B cell (primary cell): ENCODE measurements around the gene RDH5. TPM values are rescaled to one million over a fixed set of nuclear protein-coding genes. Genes with fewer than 3 reads are reported as not detected.

ENCODE experiments used
- ATAC-seq: fragments of 200-7000 bp; cut with Tn5 transposase; one replicate; pipeline ENCODE4 v1.10.0; 2021; ENCODE audit warnings: low read depth, mild to moderate bottlenecking, moderate number of reproducible peaks, moderate library complexity
- CTCF ChIA-PET: fragments of 350-600 bp; sonication (Branson Sonifier 250); formaldehyde crosslinking; loops from one replicate; lab custom pipeline; 2021; ENCODE audit warnings: antibody characterized with exemption, inconsistent platforms; lab: Charles Lee
- POLR2A ChIA-PET: fragments of 350-600 bp; sonication (Branson Sonifier 250); formaldehyde crosslinking; loops from one replicate; lab custom pipeline; 2021; ENCODE audit warnings: antibody characterized with exemption; lab: Charles Lee
- DNase-seq: peaks from one replicate; pipeline ENCODE4 v3.0.0; 2013
- H2AFZ ChIP-seq: 2 replicates; pipeline ENCODE4 v1.6.1; 2012; ENCODE audit warnings: mild to moderate bottlenecking, low read depth, low read length; ENCODE audit not compliant: insufficient read depth, poor library complexity, severe bottlenecking
- H3K27ac ChIP-seq, 2 donors: 1 replicate in 1 of 2; 2 replicates in 1 of 2; pipeline ENCODE4 v1.5.1; 2012 to 2013; ENCODE audit warnings: low read length in 2 of 2, mild to moderate bottlenecking in 2 of 2, moderate library complexity in 1 of 2
- H3K27me3 ChIP-seq, 4 experiments: fragments of 200-600 bp in 1 of 4; sonication (generic) in 1 of 4; replicated peaks in 1 of 4; 1 replicate in 2 of 4; 2 replicates in 2 of 4; pipeline versions ENCODE4 v1.6.1 to v1.7.0; 2013 to 2016; ENCODE audit warnings: low read length in 3 of 4, mild to moderate bottlenecking in 2 of 4, mixed read lengths in 1 of 4, moderate library complexity in 1 of 4; ENCODE audit not compliant: insufficient read depth in 4 of 4, control insufficient read depth in 3 of 4; ENCODE audit errors: control extremely low read depth in 1 of 4
- H3K36me3 ChIP-seq, 2 experiments: replicated peaks in 1 of 2; 1 replicate in 1 of 2; 2 replicates in 1 of 2; pipeline versions ENCODE4 v1.6.1 to v1.7.1; 2013; ENCODE audit warnings: low read length in 1 of 2; ENCODE audit not compliant: insufficient read depth in 2 of 2, control insufficient read depth in 1 of 2; ENCODE audit errors: control extremely low read depth in 1 of 2, extremely low read depth in 1 of 2
- H3K4me1 ChIP-seq, 2 donors: fragments of 200-600 bp in 1 of 2; sonication (generic) in 1 of 2; 1 replicate in 1 of 2; 2 replicates in 1 of 2; pipeline versions ENCODE4 v1.5.1 to v1.6.1; 2013 to 2017; ENCODE audit warnings: low read length in 2 of 2; ENCODE audit not compliant: control insufficient read depth in 2 of 2, insufficient read depth in 2 of 2
- H3K4me2 ChIP-seq: replicated peaks from 2 replicates; pipeline ENCODE3; 2012; ENCODE audit warnings: mild to moderate bottlenecking, low read depth, low read length; ENCODE audit not compliant: poor library complexity, severe bottlenecking
- H3K4me3 ChIP-seq, 5 experiments: fragments of 200-600 bp in 1 of 5; sonication (generic) in 1 of 5; 1 replicate in 3 of 5; 2 replicates in 2 of 5; pipeline versions ENCODE4 v1.5.1 to v1.7.0; 2011 to 2016; ENCODE audit warnings: low read length in 4 of 5, mild to moderate bottlenecking in 4 of 5, low read depth in 2 of 5, control low read depth in 1 of 5, moderate library complexity in 1 of 5; ENCODE audit not compliant: insufficient read depth in 1 of 5; ENCODE audit errors: control extremely low read depth in 1 of 5, extremely low read depth in 1 of 5
- H3K79me2 ChIP-seq: fragments of 200-600 bp; sonication (generic); one replicate; pipeline ENCODE4 v1.6.0; 2016; ENCODE audit warnings: low read length; ENCODE audit not compliant: control insufficient read depth, insufficient read depth
- H3K9ac ChIP-seq: fragments of 200-600 bp; sonication (generic); 2 replicates; pipeline ENCODE4 v1.6.1; 2017; ENCODE audit warnings: mild to moderate bottlenecking, low read length, moderate library complexity
- H3K9me3 ChIP-seq, 3 donors: one replicate each; pipeline versions ENCODE4 v1.6.1 to v1.7.1; 2013; ENCODE audit warnings: low read length in 2 of 3; ENCODE audit not compliant: control insufficient read depth in 2 of 3, insufficient read depth in 1 of 3; ENCODE audit errors: control extremely low read depth in 1 of 3
- H4K20me1 ChIP-seq: 2 replicates; pipeline ENCODE4 v1.6.0; 2012; ENCODE audit warnings: mild to moderate bottlenecking, low read length; ENCODE audit not compliant: insufficient read depth, control insufficient read depth, poor library complexity, severe bottlenecking
- H3K27ac Mint-ChIP-seq: one replicate; pipeline ENCODE4 v1.8.0; 2021; ENCODE audit warnings: mixed read lengths
- H3K27me3 Mint-ChIP-seq: one replicate; pipeline ENCODE4 v1.8.0; 2021; ENCODE audit warnings: mixed read lengths
- H3K4me1 Mint-ChIP-seq: one replicate; pipeline ENCODE4 v1.8.0; 2021; ENCODE audit warnings: mixed read lengths
- H3K4me3 Mint-ChIP-seq: one replicate; pipeline ENCODE4 v1.8.0; 2021; ENCODE audit warnings: mixed read lengths
- H3K9me3 Mint-ChIP-seq: one replicate; pipeline ENCODE4 v1.8.0; 2022; ENCODE audit warnings: mixed read lengths; ENCODE audit not compliant: insufficient read depth
- CTCF ChIP-seq: fragments of 200-600 bp; IDR thresholded peaks from one replicate; pipeline ENCODE4 v1.8.0; 2022; ENCODE audit warnings: antibody characterized with exemption, mild to moderate bottlenecking
- EZH2 ChIP-seq: IDR thresholded peaks from 2 replicates; pipeline ENCODE4 v1.6.1; 2012; ENCODE audit warnings: borderline replicate concordance, low read depth, mild to moderate bottlenecking, moderate library complexity, low read length; ENCODE audit not compliant: insufficient read depth, poor library complexity, severe bottlenecking
- whole genome bisulfite sequencing: methylation state at CpG from one replicate; pipeline ENCODE4 v1.1.5; 2013; ENCODE audit warnings: missing lambda C conversion rate; ENCODE audit not compliant: insufficient coverage; 5-methylcytosine and 5-hydroxymethylcytosine counted together
- intact Hi-C: fragments of 100-400 bp; cut with micrococcal nuclease; formaldehyde crosslinking; loops from one replicate; pipeline ENCODE4 v1.10.0; 2022
- polyA plus RNA-seq: library from polyadenylated mRNA; depleted of rRNA; stranded (reverse); fragments of >200 nt; gene quantifications from 2 replicates; pipeline ENCODE4 v1.2.3, GENCODE V29; 2012
- total RNA-seq, 2 donors: library from RNA; stranded (reverse); fragments of 120-200 nt in 1 of 2; gene quantifications; 1 replicate in 1 of 2; 2 replicates in 1 of 2; pipeline versions ENCODE4 v1.2.3 to v1.2.4, GENCODE V29; 2013 to 2022

The RDH5 gene
- total and polyA plus RNA-seq, 2 donors (not counting 1 experiment from before 2014, with no cell fraction given) = 32.6 to 37.8 TPM

GRCh38 chr12:55694651-55695050, 25.5 kb upstream of the RDH5 start:
- no peaks in the 10 kb centered on the region for H3K79me2 ChIP-seq
- TF ChIP-seq EZH2 (no peak), CTCF (no peak)
- H3K4me2 ChIP-seq = no peak overlapping the region
- WGBS = 90% methylated on average over 3 of the region's 4 CpGs
- H3K27me3 Mint-ChIP-seq = no peaks in the 10 kb centered on the region
- H3K4me1 ChIP-seq = no peaks in the 10 kb centered on the region
- no peak overlapping the region for H3K4me3 ChIP-seq
- no peak overlapping the region for H3K9ac ChIP-seq
- H3K4me3 Mint-ChIP-seq = no peak overlapping the region
- no peak overlapping the region for H3K27ac ChIP-seq
- ChIA-PET POLR2A (no interaction called here), CTCF (interaction anchor here (1.4 kb wide), 1 partner anchor 12 kb away, joined by 4 read pairs; no protein-coding TSS in a partner anchor)
- H3K9me3 ChIP-seq = no peaks in the 10 kb centered on the region
- DNase-seq = no peak
- no peak overlapping the region for H3K27ac Mint-ChIP-seq
- no peaks in the 10 kb centered on the region for H3K36me3 ChIP-seq
- ATAC-seq = no peak
- intact Hi-C loops = no loop called here
- peaks cover 0 to 3% (median 0%) of the 10 kb centered on the region in 4 experiments for H3K27me3 ChIP-seq
- no peaks in the 10 kb centered on the region for H3K9me3 Mint-ChIP-seq
- no peaks in the 10 kb centered on the region for H3K4me1 Mint-ChIP-seq
- H4K20me1 ChIP-seq = no peaks in the 10 kb centered on the region
- no peak overlapping the region for H2AFZ ChIP-seq

GRCh38 chr12:55695349-55695748, 24.8 kb upstream of the RDH5 start:
- intact Hi-C loops = no loop called here
- H3K4me1 Mint-ChIP-seq = no peaks in the 10 kb centered on the region
- Histone ChIP-seq H4K20me1 (no peaks in the 10 kb centered on the region), H3K36me3 (no peaks in the 10 kb centered on the region), H3K27me3 (peaks cover 0 to 3% (median 0%) of the 10 kb centered on the region in 4 experiments), H3K4me3 (no peak overlapping the region), H3K4me2 (no peak overlapping the region), H3K4me1 (no peaks in the 10 kb centered on the region), H3K9ac (no peak overlapping the region), H3K9me3 (no peaks in the 10 kb centered on the region), H2AFZ (no peak overlapping the region), H3K27ac (no peak overlapping the region), H3K79me2 (no peaks in the 10 kb centered on the region)
- no peak overlapping the region for H3K27ac Mint-ChIP-seq
- DNase-seq (no peak), ATAC-seq (no peak)
- H3K9me3 Mint-ChIP-seq = no peaks in the 10 kb centered on the region
- WGBS = 100% methylated on average over 1 of the region's 7 CpGs
- H3K27me3 Mint-ChIP-seq = no peaks in the 10 kb centered on the region
- POLR2A ChIA-PET = no interaction called here
- CTCF ChIA-PET = no interaction called here
- TF ChIP-seq CTCF = no peak
- no peak for TF ChIP-seq EZH2
- no peak overlapping the region for H3K4me3 Mint-ChIP-seq
